Stomach (tissue), 9 donors: ENCODE measurements around the gene PSMB11. TPM values are rescaled to one million over a fixed set of nuclear protein-coding genes. Genes with fewer than 3 reads are reported as not detected.

Experiments used
- DNase-seq, 2 donors: peaks; one replicate each; pipeline versions ENCODE4 v3.0.0 to v3.0.0-alpha.2; 2013 to 2019
- H3K27ac ChIP-seq, 5 donors: fragments of 200-600 bp in 4 of 5; sonication (generic) in 4 of 5; one replicate each; pipeline ENCODE4 v1.5.1; 2013 to 2019; ENCODE audit warnings: mild to moderate bottlenecking in 1 of 5, moderate library complexity in 1 of 5
- H3K27me3 ChIP-seq, 3 donors: fragments of 200-600 bp; sonication (generic); one replicate each; pipeline ENCODE4 v1.5.1; 2017 to 2019; ENCODE audit warnings: mixed run types in 1 of 3
- H3K36me3 ChIP-seq, 4 donors: fragments of 200-600 bp; sonication (generic); 1 replicate in 3 of 4; 2 replicates in 1 of 4; pipeline ENCODE4 v1.5.1; 2016 to 2019
- H3K4me1 ChIP-seq, 4 donors: fragments of 200-600 bp; sonication (generic); one replicate each; pipeline ENCODE4 v1.5.1; 2016 to 2019
- H3K4me3 ChIP-seq, 4 donors: fragments of 200-600 bp; sonication (generic) in 3 of 4; one replicate each; pipeline ENCODE4 v1.5.1; 2016 to 2019; ENCODE audit warnings: mild to moderate bottlenecking in 1 of 4
- H3K9me3 ChIP-seq, 4 donors: fragments of 200-600 bp; sonication (generic); one replicate each; pipeline ENCODE4 v1.5.1; 2016 to 2019
- CTCF ChIP-seq, 7 experiments: fragments of 450-650 bp in 4 of 7; fragments of 200-600 bp in 3 of 7; sonication (generic) in 3 of 7; IDR thresholded peaks; one replicate each; pipeline ENCODE4 v1.5.1; 2016 to 2019; ENCODE audit warnings: antibody characterized with exemption in 7 of 7, control low read depth in 2 of 7, mild to moderate bottlenecking in 1 of 7
- EP300 ChIP-seq: sonication (generic); formaldehyde crosslinking; IDR thresholded peaks from one replicate; pipeline ENCODE4 v1.6.1; 2017; ENCODE audit warnings: antibody characterized with exemption
- POLR2A ChIP-seq, 4 donors: fragments of 450-650 bp; IDR thresholded peaks; one replicate each; pipeline ENCODE4 v1.6.1; 2016; ENCODE audit warnings: antibody characterized with exemption in 4 of 4, control low read depth in 2 of 4, mild to moderate bottlenecking in 1 of 4, moderate library complexity in 1 of 4
- POLR2AphosphoS5 ChIP-seq, 3 donors: sonication (generic); formaldehyde crosslinking; IDR thresholded peaks; one replicate each; pipeline ENCODE4 v1.6.1; 2016; ENCODE audit warnings: antibody characterized with exemption in 3 of 3
- WGBS, 5 donors: extraction: QIAGEN DNeasy Blood & Tissue Kit in 3 of 5; methylation state at CpG; one replicate each; pipeline versions ENCODE4 v1.1.5 to v1.1.7; 2013 to 2018; 5-methylcytosine and 5-hydroxymethylcytosine counted together
- intact Hi-C: fragments of 100-400 bp; cut with DNase I; formaldehyde crosslinking; loops from one replicate; pipeline ENCODE4 v1.15.1; 2023; ENCODE audit warnings: low total_unique reads
- polyA plus RNA-seq, 3 donors: library from polyadenylated mRNA; stranded (reverse); fragments of 200-250 nt; gene quantifications; one replicate each; pipeline ENCODE4 v1.2.3, GENCODE V29; 2013
- total RNA-seq, 5 donors: library from RNA; depleted of rRNA; stranded (reverse); fragments of >200 nt; gene quantifications; one replicate each; pipeline versions ENCODE4 v1.1.0 to v1.2.3, GENCODE V29; 2014 to 2016
- donor health status: healthy with polysubstance abuse.
- donor health status: Bipolar disorder and iron deficiency.
- donor health status: healthy.

Gene PSMB11
- total and polyA plus RNA-seq, 8 donors = not detected

DNA sequence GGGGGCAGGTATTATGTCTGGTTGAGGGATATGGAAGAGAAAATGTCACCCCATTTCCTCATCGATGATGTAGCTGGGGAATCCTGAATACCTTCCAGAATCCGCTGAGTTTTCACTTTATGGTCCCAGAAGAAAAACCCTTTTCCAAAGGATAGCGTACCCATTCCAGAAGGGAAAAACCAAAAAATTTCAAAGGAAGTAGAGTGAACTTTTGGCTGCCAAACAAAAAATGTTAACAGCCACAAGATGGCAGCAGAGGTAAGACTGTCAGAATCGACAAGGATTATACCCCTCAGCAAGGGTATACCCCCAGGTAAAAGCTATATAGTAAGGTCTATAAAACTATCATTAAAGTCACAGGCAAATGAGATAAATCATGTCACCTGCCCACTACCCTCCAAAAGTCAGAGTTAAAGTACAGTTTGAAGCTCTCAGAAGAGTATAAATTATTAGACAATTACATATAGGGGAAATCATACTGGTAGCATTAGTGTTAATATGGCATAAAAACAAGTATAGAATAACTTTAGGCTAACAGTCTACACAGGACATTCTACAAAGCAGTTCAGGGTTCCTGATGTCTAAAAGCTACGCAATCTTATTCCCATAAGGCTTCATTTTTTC is 34.9 kb downstream of the PSMB11 start:
- WGBS, 5 donors = 62 to 71% (median 64%) methylated on average over 5 of the region's 5 CpGs
- peaks cover 5 to 63% (median 28%) of the 10 kb centered on the region in 4 donors for H3K4me1 ChIP-seq
- no peaks in the 10 kb centered on the region for H3K27me3 ChIP-seq
- intact Hi-C loops = no loop called here
- peaks cover 71 to 98% (median 96%) of the 10 kb centered on the region in 4 donors for H3K36me3 ChIP-seq
- H3K4me3 ChIP-seq = no peak overlapping the region
- DNase-seq = peak in 1 of 2 donors; percentile 62
- TF ChIP-seq POLR2AphosphoS5 (IDR thresholded peaks at IDR 0.05) (no peak), CTCF (IDR thresholded peaks at IDR 0.05) (peak in 4 of 7 experiments; percentile 24 to 64 (median 48)), POLR2A (IDR thresholded peaks at IDR 0.05) (no peak)
- no peaks in the 10 kb centered on the region for H3K9me3 ChIP-seq
- H3K27ac ChIP-seq = peak overlapping the region in 3 of 5 donors; percentile 7 to 54 (median 9)

- DNase-seq = no peak
- Histone ChIP-seq H3K4me3 (no peak overlapping the region), H3K27ac (peak overlapping the region; percentile 13 to 74 (median 59)), H3K27me3 (no peaks in the 10 kb centered on the region), H3K9me3 (no peaks in the 10 kb centered on the region), H3K4me1 (peaks cover 0 to 52% (median 19%) of the 10 kb centered on the region in 4 donors), H3K36me3 (peaks cover 73 to 100% (median 100%) of the 10 kb centered on the region in 4 donors)
- WGBS, 5 donors = 82 to 88% (median 84%) methylated on average over 5 of the region's 5 CpGs
- intact Hi-C loops = no loop called here
- no peak for TF ChIP-seq POLR2A (IDR thresholded peaks at IDR 0.05)
- no peak for TF ChIP-seq EP300
- no peak for TF ChIP-seq POLR2AphosphoS5 (IDR thresholded peaks at IDR 0.05)
- no peak for TF ChIP-seq CTCF (IDR thresholded peaks at IDR 0.05)
These were observed 36.0 kb downstream of the PSMB11 start for GRCh38 chr14:23077962-23078361.

DNA sequence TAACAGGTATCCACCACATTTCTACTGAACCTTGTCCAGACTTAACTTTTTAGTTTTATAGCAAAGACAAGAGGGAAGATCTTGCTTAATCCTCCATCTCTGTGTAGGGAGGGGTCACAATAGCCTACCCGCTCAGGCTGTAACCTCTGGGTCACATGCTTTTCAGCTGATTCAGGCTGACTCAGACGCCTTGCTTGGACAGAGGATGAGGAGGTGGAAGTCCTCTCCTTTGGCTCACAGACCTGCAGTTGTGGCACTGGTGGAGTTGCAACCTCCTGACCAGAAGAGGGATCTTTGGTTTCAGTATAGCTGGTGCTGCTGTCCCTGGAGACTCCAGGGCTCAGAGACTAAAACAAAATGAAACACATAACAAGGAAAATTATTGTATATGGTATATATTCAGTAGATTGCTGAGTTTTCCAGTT is 36.7 kb downstream of the PSMB11 start:
- WGBS, 5 donors = 10 to 30% (median 24%) methylated on average over 2 of the region's 2 CpGs
- no peak for TF ChIP-seq CTCF (IDR thresholded peaks at IDR 0.05)
- TF ChIP-seq EP300 = no peak
- no peak for TF ChIP-seq POLR2A (IDR thresholded peaks at IDR 0.05)
- peak in 2 of 3 donors; percentile 27 to 77 for TF ChIP-seq POLR2AphosphoS5 (IDR thresholded peaks at IDR 0.05)
- no peak overlapping the region for H3K4me3 ChIP-seq
- H3K27ac ChIP-seq = peak overlapping the region in 4 of 5 donors; percentile 54 to 74 (median 64)
- peaks cover 0 to 46% (median 16%) of the 10 kb centered on the region in 4 donors for H3K4me1 ChIP-seq
- DNase-seq = peak in 1 of 2 donors; percentile 55
- intact Hi-C loops = no loop called here
- no peaks in the 10 kb centered on the region for H3K27me3 ChIP-seq
- peaks cover 74 to 100% (median 100%) of the 10 kb centered on the region in 4 donors for H3K36me3 ChIP-seq
- H3K9me3 ChIP-seq = no peaks in the 10 kb centered on the region

- TF ChIP-seq EP300 (no peak), CTCF (IDR thresholded peaks at IDR 0.05) (no peak), POLR2AphosphoS5 (IDR thresholded peaks at IDR 0.05) (no peak), POLR2A (IDR thresholded peaks at IDR 0.05) (no peak)
- peak overlapping the region in 4 of 5 donors; percentile 16 to 74 (median 56) for H3K27ac ChIP-seq
- no peak overlapping the region for H3K4me3 ChIP-seq
- 72 to 92% (median 87%) methylated on average over 2 of the region's 2 CpGs for WGBS, 5 donors
- intact Hi-C loops = no loop called here
- H3K9me3 ChIP-seq = no peaks in the 10 kb centered on the region
- no peaks in the 10 kb centered on the region for H3K27me3 ChIP-seq
- peaks cover 0 to 47% (median 16%) of the 10 kb centered on the region in 4 donors for H3K4me1 ChIP-seq
- no peak for DNase-seq
- H3K36me3 ChIP-seq = peaks cover 81 to 100% (median 100%) of the 10 kb centered on the region in 4 donors
These were observed 37.7 kb downstream of the PSMB11 start for GRCh38 chr14:23079716-23080115.
